Measurements from ENCODE around the gene PIGM. TPM values are rescaled to one million over a fixed set of nuclear protein-coding genes. Genes with fewer than 3 reads are reported as not detected.

Gene PIGM
- total RNA-seq, 1 donor from 2014 or later, result 5.5 TPM

DNA sequence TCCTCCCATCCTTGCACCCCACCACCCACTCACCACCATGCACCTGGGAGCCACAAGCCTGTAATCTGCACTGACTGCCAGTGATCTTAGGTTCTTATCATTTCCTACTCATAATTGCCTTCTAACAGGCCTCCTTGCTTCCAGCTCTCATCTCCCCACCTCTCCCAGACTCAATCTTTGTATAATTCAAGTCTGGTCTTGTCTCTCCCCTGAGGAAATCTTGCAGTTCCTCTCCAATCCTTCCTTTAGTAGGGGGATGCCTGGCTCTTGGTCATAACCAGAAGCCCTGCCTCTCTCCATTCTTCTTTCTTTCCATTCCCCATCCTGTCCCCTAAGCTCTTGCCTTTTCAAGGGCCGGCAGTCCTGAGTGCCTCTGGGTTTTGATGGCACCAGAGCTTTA lies 27.8 kb downstream of the PIGM start:
- H3K27ac Mint-ChIP-seq, result no peak overlapping the region
- no peaks in the 10 kb centered on the region for H3K9me3 Mint-ChIP-seq

DNA sequence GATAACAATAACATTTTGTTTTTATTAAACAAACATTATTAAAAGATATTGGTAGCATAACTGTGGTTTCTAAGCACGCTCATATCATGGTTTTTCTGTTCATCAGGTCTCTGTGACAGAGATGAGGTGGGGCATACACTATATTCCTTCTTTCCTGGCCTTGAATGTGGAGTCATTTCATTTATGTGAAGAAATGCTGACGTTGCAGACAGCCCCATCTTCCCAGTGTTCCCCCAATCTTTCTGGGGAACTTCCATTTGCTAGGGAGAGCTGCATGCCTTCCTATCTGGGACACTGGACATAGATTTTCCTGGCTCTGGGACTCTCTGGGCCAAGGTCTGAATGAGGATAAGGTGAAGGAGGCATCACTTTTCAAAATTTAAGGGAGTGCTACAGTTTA lies 30.4 kb downstream of the PIGM start:
- Mint-ChIP-seq H3K4me3 (no peak overlapping the region), H3K36me3 (ENCODE audit: low read depth) (no peaks in the 10 kb centered on the region), H3K9me3 (no peaks in the 10 kb centered on the region), H3K27me3 (peaks cover 32% of the 10 kb centered on the region), H3K27ac (no peak overlapping the region), H3K4me1 (no peaks in the 10 kb centered on the region)
- DNase-seq, result no peak
- intact Hi-C loops (cut with micrococcal nuclease), result no loop called here

More for the DNA sequence above, 27.8 kb downstream of the PIGM start:
- peaks cover 24% of the 10 kb centered on the region for H3K27me3 Mint-ChIP-seq
- no peak for DNase-seq
- H3K4me3 Mint-ChIP-seq, result no peak overlapping the region
- H3K36me3 Mint-ChIP-seq (ENCODE audit: low read depth), result no peaks in the 10 kb centered on the region
- H3K4me1 Mint-ChIP-seq, result no peaks in the 10 kb centered on the region
- intact Hi-C loops (cut with micrococcal nuclease), result no loop called here

DNA sequence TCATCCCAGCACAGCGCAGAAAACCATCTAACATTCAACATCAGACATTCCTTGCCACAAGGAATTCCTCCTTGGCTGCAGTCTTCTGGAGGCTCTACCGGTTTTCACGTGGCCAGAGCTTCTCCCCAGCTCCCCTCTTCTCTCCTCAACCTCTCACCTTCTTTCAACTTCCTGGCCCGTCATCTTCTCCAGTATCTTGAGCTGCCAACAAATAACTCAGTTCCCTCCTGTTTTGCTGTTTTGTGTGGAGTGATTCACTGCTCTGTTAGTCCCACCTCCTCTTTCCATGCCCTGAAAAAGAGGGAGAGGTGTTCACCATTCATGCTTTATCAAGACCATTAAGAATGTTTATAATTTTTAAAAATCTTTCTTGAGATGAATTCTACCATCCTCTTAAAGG lies 32.6 kb downstream of the PIGM start:
- Mint-ChIP-seq H3K4me1 (no peaks in the 10 kb centered on the region), H3K36me3 (ENCODE audit: low read depth) (no peaks in the 10 kb centered on the region), H3K4me3 (no peak overlapping the region), H3K9me3 (no peaks in the 10 kb centered on the region), H3K27ac (no peak overlapping the region), H3K27me3 (peaks cover 45% of the 10 kb centered on the region)
- DNase-seq, result no peak
- intact Hi-C loops (cut with micrococcal nuclease), result no loop called here

DNA sequence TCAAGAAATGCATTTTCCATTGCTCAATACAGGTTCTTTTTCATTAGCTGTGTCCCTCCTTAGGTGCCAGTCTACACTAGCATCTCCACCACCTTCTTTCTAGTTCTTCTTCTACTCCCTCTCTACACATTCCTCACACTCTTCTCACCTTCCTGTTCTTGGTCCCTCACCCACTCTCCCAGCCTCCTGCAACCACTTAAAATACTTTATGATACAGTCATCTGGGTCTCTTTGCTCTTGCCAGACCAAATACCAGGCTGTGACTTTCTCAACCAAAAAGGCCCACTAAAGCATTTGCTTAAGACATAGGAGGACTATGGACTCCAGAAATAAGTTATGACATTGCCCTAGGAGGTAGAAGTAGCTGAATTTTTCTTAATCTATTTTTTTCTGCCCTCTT lies 35.1 kb downstream of the PIGM start:
- Mint-ChIP-seq H3K27me3 (peaks cover 42% of the 10 kb centered on the region), H3K4me3 (no peak overlapping the region), H3K36me3 (ENCODE audit: low read depth) (no peaks in the 10 kb centered on the region), H3K4me1 (peaks cover 2% of the 10 kb centered on the region), H3K9me3 (no peaks in the 10 kb centered on the region), H3K27ac (no peak overlapping the region)
- no peak for DNase-seq
- intact Hi-C loops (cut with micrococcal nuclease), result no loop called here

DNA sequence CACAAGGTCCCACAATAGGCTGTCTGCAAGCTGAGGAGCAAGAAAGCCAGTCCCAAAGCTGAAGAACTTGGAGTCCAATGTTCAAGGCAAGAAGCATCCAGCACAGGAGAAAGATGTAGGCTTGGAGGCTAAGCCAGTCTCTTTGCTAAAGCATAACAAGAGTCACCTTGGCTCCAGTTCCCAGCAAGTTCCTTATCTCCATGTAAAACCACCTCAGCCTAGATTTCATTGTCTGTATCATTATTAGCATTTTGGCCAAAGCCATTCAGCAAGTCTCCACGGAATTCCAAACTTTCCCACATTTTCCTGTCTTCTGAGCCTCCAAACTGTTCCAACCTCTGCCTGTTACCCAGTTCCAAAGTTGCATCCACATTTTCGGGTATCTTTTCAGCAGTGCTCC lies 36.9 kb downstream of the PIGM start:
- Mint-ChIP-seq H3K4me3 (no peak overlapping the region), H3K36me3 (ENCODE audit: low read depth) (no peaks in the 10 kb centered on the region), H3K4me1 (peaks cover 3% of the 10 kb centered on the region), H3K27ac (no peak overlapping the region), H3K27me3 (peaks cover 34% of the 10 kb centered on the region), H3K9me3 (no peaks in the 10 kb centered on the region)
- intact Hi-C loops (cut with micrococcal nuclease), result no loop called here
- no peak for DNase-seq

DNA sequence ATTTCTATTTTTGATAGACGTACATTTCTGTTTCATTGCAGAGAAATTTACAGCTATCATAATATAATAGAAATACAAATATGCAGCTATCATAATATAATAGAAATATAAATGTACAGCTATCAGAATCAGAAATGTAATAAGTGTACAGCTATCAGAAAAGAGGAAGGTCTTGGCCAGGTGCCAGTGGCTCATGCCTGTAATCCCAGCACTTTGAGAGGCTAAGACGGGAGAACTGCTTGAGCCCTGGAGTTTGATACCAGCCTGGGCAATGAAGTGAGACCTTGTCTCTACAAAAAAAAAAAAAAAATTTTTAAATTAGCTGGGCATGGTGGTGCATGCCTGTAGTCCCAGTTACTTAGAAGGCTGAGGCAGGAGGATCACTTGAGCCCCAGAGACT lies 37.9 kb downstream of the PIGM start:
- peaks cover 3% of the 10 kb centered on the region for H3K4me1 Mint-ChIP-seq
- no peak for DNase-seq
- intact Hi-C loops (cut with micrococcal nuclease), result no loop called here
- H3K27me3 Mint-ChIP-seq, result peaks cover 30% of the 10 kb centered on the region
- H3K4me3 Mint-ChIP-seq, result no peak overlapping the region
- H3K9me3 Mint-ChIP-seq, result no peaks in the 10 kb centered on the region
- H3K27ac Mint-ChIP-seq, result no peak overlapping the region
- H3K36me3 Mint-ChIP-seq (ENCODE audit: low read depth), result no peaks in the 10 kb centered on the region

DNA sequence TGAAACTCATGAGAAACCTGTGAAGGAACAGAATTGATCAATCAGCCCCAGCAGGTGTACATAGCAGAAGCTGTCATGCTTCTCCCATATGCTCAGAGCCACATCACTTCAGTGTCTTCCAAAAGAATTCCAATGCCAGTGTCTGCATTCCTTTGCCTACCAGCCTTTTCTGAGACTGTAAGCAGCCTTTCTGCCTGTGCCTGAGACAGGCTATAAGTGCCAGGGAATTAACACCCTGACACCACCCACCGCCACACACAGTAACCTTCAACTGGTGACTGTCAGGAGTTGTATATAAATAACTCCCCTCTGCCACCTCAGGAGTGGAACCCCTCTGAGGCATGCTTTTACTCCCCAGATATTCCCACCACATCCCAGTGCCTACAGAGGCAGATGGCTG lies 39.6 kb downstream of the PIGM start:
- Mint-ChIP-seq H3K27me3 (peaks cover 23% of the 10 kb centered on the region), H3K4me3 (no peak overlapping the region), H3K4me1 (peaks cover 3% of the 10 kb centered on the region), H3K36me3 (ENCODE audit: low read depth) (no peaks in the 10 kb centered on the region), H3K9me3 (no peaks in the 10 kb centered on the region), H3K27ac (no peak overlapping the region)
- intact Hi-C loops (cut with micrococcal nuclease), result no loop called here
- no peak for DNase-seq

DNA sequence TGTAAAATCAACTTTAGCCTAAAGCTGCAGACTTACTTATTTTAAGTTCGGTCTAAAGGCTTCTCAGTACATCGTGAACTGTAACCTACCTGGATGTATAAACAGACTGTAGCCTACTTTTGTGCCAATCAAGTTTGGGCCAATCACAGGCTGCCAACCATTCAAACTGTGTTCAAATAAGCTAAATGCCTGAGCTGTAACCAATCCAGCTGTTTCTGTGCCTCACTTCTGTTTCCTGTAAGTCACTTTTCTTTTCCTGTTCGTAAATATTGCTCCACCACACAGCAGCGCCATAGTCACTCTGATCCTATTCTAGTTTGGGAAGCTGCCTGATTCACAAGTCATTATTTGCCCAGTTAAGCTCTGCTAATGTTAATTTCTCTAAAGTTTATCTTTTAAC lies 40.3 kb downstream of the PIGM start:
- Mint-ChIP-seq H3K27ac (no peak overlapping the region), H3K36me3 (ENCODE audit: low read depth) (no peaks in the 10 kb centered on the region), H3K4me1 (peaks cover 3% of the 10 kb centered on the region), H3K4me3 (no peak overlapping the region), H3K27me3 (peaks cover 23% of the 10 kb centered on the region), H3K9me3 (no peaks in the 10 kb centered on the region)
- DNase-seq, result peak; percentile 64
- intact Hi-C loops (cut with micrococcal nuclease), result no loop called here

DNA sequence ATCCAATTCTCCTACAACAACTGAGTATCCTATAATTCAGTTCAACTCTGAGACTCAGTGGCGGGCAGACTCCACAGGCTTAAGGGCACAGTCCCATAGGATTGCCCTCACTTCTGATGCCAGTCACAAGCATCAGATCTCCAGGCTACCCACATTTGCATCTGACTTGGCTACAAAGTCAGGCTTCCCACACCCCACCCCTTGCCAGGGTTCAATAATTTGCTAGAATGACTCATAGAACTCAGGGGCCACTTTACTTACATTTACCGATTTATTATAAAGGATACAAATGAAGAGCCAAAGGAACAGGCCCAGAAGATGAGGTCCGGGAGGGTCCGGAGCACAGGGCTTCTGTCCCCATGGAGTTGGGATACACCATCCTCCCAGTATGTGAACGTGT lies 41.8 kb downstream of the PIGM start:
- no peak for DNase-seq
- H3K4me1 Mint-ChIP-seq, result peaks cover 3% of the 10 kb centered on the region

DNA sequence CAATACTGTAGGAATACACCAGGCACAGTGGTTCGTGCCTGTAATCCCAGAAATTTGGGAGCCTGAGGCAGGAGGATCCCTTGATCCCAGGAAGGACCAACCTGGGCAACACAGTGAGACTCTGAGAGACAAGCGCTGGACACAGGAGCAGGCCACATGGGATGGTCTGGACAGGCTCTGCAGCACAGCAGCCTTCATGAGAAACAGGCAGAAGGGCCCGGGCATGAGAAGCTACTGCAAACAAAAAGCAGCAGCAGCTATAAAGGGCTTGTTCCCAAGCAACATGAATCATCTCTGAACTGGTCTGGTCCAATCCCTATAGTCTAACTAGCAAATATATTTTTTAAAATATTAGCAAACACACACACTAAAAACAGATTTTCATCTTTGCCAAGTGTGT lies 42.2 kb downstream of the PIGM start:
- Mint-ChIP-seq H3K4me1 (peaks cover 3% of the 10 kb centered on the region), H3K4me3 (no peak overlapping the region), H3K27me3 (peaks cover 18% of the 10 kb centered on the region), H3K36me3 (ENCODE audit: low read depth) (no peaks in the 10 kb centered on the region), H3K27ac (no peak overlapping the region), H3K9me3 (no peaks in the 10 kb centered on the region)
- intact Hi-C loops (cut with micrococcal nuclease), result no loop called here
- peak; percentile 21 for DNase-seq

More for the DNA sequence above, 41.8 kb downstream of the PIGM start:
- no peak overlapping the region for H3K4me3 Mint-ChIP-seq
- H3K27ac Mint-ChIP-seq, result no peak overlapping the region
- intact Hi-C loops (cut with micrococcal nuclease), result no loop called here
- H3K36me3 Mint-ChIP-seq (ENCODE audit: low read depth), result no peaks in the 10 kb centered on the region
- H3K9me3 Mint-ChIP-seq, result no peaks in the 10 kb centered on the region
- H3K27me3 Mint-ChIP-seq, result peaks cover 19% of the 10 kb centered on the region

DNA sequence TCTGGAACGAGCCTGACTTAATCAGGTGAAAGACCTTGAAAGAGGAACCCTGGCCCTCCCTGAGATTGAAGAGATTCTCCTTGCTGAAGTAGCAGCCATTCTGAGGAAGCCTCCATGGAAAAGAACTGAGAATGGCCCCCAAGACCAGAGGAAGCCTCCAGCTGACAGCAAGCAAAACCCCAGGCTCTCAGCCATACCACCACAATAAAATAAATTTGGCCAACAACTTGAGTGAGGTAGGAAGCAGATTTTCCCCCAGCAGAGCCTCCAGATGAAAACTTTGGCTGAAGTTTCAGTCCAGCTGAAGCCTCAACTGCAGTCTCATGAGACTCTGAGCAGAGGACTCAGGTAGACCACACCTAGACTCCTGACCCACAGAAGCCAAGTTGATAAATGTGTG lies 43.8 kb downstream of the PIGM start:
- Mint-ChIP-seq H3K27me3 (peaks cover 22% of the 10 kb centered on the region), H3K36me3 (ENCODE audit: low read depth) (no peaks in the 10 kb centered on the region), H3K4me3 (no peak overlapping the region), H3K4me1 (peaks cover 3% of the 10 kb centered on the region), H3K9me3 (no peaks in the 10 kb centered on the region), H3K27ac (no peak overlapping the region)
- DNase-seq, result no peak
- intact Hi-C loops (cut with micrococcal nuclease), result no loop called here

DNA sequence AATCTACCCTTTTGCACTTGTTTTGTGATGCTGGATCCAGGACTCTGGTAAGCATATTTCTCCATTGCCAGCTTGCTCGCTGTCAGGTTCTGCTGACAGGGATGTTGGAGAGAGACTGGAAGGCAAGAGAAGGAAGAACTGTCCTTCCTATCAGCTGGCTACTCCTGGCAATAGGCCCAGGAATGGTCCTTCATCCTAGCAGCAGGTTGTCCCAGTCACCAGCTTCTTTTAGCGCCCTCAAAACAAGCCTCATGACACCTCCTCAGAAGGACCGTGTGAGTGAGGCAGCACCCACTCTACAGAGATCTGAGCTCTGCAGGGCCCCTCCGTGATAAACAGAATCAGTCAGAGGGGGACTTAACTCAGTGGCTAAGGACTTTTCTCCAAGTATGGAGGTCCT lies 44.6 kb downstream of the PIGM start:
- H3K27me3 Mint-ChIP-seq, result peaks cover 27% of the 10 kb centered on the region
- no peak for DNase-seq
- intact Hi-C loops (cut with micrococcal nuclease), result no loop called here
- no peak overlapping the region for H3K27ac Mint-ChIP-seq
- H3K4me1 Mint-ChIP-seq, result peaks cover 3% of the 10 kb centered on the region
- no peak overlapping the region for H3K4me3 Mint-ChIP-seq
- no peaks in the 10 kb centered on the region for H3K9me3 Mint-ChIP-seq
- no peaks in the 10 kb centered on the region for H3K36me3 Mint-ChIP-seq (ENCODE audit: low read depth)

DNA sequence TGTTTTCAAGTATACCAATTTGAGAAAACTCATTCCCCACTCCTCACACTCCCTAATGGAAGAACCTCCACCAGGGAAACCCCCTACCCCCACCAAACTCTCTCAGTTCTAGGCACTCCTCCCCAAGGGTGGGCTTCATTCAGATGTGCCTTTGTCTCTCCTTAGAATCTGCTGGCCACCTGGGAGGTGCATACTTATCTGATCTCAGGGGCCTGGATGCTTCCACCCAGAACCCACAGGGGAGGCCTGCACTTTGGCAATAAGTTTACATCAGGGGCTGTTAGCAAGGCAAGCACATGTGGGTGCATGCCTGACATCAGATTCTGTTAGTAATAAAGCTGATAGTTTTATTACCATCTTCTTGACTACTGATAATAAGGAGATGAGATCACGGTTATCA lies 45.3 kb downstream of the PIGM start:
- H3K4me1 Mint-ChIP-seq, result no peaks in the 10 kb centered on the region
- no peak overlapping the region for H3K4me3 Mint-ChIP-seq
- peaks cover 31% of the 10 kb centered on the region for H3K27me3 Mint-ChIP-seq
- no peaks in the 10 kb centered on the region for H3K36me3 Mint-ChIP-seq (ENCODE audit: low read depth)
- intact Hi-C loops (cut with micrococcal nuclease), result no loop called here
- H3K9me3 Mint-ChIP-seq, result no peaks in the 10 kb centered on the region
- no peak overlapping the region for H3K27ac Mint-ChIP-seq
- no peak for DNase-seq

DNA sequence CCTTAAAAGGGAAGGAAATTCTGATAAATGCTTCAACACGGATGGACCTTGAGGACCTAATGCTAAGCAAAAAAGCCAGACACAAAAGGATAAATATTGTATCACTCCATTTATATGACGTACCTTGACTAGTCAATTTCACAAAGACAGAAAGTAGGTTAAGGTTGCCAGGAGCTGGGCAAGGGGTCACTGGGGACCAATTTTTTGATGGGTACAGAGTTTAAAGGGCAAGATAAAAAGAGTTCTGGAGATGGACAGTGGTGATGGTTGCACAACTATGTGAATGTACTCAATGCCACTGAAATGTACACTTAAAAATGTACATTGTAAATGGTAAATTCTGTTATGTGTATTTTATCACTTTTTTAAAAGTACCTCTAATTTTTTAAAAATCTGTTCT lies 45.7 kb downstream of the PIGM start:
- intact Hi-C loops (cut with micrococcal nuclease), result no loop called here
- no peak for DNase-seq
- peaks cover 31% of the 10 kb centered on the region for H3K27me3 Mint-ChIP-seq
- no peak overlapping the region for H3K27ac Mint-ChIP-seq
- H3K4me3 Mint-ChIP-seq, result no peak overlapping the region
- no peaks in the 10 kb centered on the region for H3K4me1 Mint-ChIP-seq
- no peaks in the 10 kb centered on the region for H3K36me3 Mint-ChIP-seq (ENCODE audit: low read depth)
- no peaks in the 10 kb centered on the region for H3K9me3 Mint-ChIP-seq

DNA sequence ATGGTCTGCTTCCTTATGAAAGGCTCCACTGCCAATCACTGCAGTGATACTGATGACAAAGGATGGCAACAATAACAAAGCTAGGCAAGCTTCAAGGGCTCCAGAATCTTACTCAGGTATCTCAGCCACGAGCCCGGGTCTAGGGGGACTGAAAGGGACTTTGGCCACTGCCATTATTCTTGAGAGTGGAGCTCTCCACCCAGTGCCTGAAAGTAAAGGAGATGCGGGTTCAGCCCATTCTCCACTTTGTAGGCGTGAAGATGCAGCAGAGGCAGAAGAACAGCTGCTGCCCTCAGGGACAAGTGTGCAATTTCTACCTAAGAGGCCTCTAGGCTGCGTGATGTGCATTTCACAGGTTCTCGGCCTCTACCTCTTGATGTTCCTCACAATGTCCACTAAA lies 46.3 kb downstream of the PIGM start:
- H3K4me3 Mint-ChIP-seq, result no peak overlapping the region
- no peaks in the 10 kb centered on the region for H3K9me3 Mint-ChIP-seq
- peaks cover 33% of the 10 kb centered on the region for H3K27me3 Mint-ChIP-seq
- no peaks in the 10 kb centered on the region for H3K4me1 Mint-ChIP-seq
- DNase-seq, result no peak
- H3K27ac Mint-ChIP-seq, result no peak overlapping the region
- no peaks in the 10 kb centered on the region for H3K36me3 Mint-ChIP-seq (ENCODE audit: low read depth)
- intact Hi-C loops (cut with micrococcal nuclease), result no loop called here
